ENCODE results near the gene PLIN5. TPM values are rescaled to one million over a fixed set of nuclear protein-coding genes. Genes with fewer than 3 reads are reported as not detected.

PLIN5 gene
- polyA plus RNA-seq, 1 donor (not counting 4 experiments of a cell fraction or from before 2014, with no cell fraction given), result not detected

GRCh38 chr19:4494691-4495064 lies 40.3 kb downstream of the PLIN5 start:
- no peaks in the 10 kb centered on the region for H3K9me1 ChIP-seq (ENCODE audit: control insufficient read depth, extremely low read depth, insufficient read depth, low read length)
- H3K27me3 ChIP-seq (ENCODE audit: control insufficient read depth, extremely low read depth, insufficient read depth, low read length), result no peaks in the 10 kb centered on the region
- H3K9me3 ChIP-seq (ENCODE audit: control insufficient read depth, low read depth, low read length), result no peaks in the 10 kb centered on the region
- H3K79me2 ChIP-seq (ENCODE audit: control insufficient read depth, insufficient read depth, low read length), result no peaks in the 10 kb centered on the region
- TF ChIP-seq CTCF (optimal IDR thresholded peaks at IDR 0.05 in 1 of 3, IDR thresholded peaks at IDR 0.05 in 1 of 3, conservative IDR thresholded peaks at IDR 0.05 in 1 of 3; ENCODE audit: extremely low read depth in 1 of 3, insufficient read depth in 2 of 3, low read length in 3 of 3), result no peak
- no peak for TF ChIP-seq EZH2 (IDR thresholded peaks at IDR 0.05; ENCODE audit: low read length)
- H3K4me1 ChIP-seq (ENCODE audit: control insufficient read depth, extremely low read depth, insufficient read depth, low read length), result no peaks in the 10 kb centered on the region
- no peaks in the 10 kb centered on the region for H4K20me1 ChIP-seq (ENCODE audit: control insufficient read depth, extremely low read depth, insufficient read depth, low read length)
- FAIRE-seq (no peak), DNase-seq (ENCODE audit: low read depth, low spot score) (no peak)
- no peak overlapping the region for H3K27ac ChIP-seq (ENCODE audit: control insufficient read depth, insufficient read depth, low read length)
- no peak overlapping the region for H3K9ac ChIP-seq (ENCODE audit: control insufficient read depth, extremely low read depth, insufficient read depth, low read length)
- dilution Hi-C loops (cut with MboI; ENCODE audit: extremely low pct_ligation_motif_present, low sequenced_read_pairs), result no loop called here
- no peak overlapping the region for H2AFZ ChIP-seq (ENCODE audit: control insufficient read depth, low read length)
- H3K4me3 ChIP-seq (ENCODE audit: control insufficient read depth in 2 of 3, extremely low read depth in 1 of 3, insufficient read depth in 2 of 3, low read depth in 1 of 3, low read length in 3 of 3), result no peak overlapping the region
- H3K36me3 ChIP-seq (ENCODE audit: control insufficient read depth in 2 of 2, extremely low read depth in 1 of 2, insufficient read depth in 2 of 2, low read length in 2 of 2), result peaks cover 12 to 19% of the 10 kb centered on the region in 2 experiments
- no peak overlapping the region for H3K4me2 ChIP-seq (ENCODE audit: control insufficient read depth, extremely low read depth, insufficient read depth, low read depth, low read length)

DNA sequence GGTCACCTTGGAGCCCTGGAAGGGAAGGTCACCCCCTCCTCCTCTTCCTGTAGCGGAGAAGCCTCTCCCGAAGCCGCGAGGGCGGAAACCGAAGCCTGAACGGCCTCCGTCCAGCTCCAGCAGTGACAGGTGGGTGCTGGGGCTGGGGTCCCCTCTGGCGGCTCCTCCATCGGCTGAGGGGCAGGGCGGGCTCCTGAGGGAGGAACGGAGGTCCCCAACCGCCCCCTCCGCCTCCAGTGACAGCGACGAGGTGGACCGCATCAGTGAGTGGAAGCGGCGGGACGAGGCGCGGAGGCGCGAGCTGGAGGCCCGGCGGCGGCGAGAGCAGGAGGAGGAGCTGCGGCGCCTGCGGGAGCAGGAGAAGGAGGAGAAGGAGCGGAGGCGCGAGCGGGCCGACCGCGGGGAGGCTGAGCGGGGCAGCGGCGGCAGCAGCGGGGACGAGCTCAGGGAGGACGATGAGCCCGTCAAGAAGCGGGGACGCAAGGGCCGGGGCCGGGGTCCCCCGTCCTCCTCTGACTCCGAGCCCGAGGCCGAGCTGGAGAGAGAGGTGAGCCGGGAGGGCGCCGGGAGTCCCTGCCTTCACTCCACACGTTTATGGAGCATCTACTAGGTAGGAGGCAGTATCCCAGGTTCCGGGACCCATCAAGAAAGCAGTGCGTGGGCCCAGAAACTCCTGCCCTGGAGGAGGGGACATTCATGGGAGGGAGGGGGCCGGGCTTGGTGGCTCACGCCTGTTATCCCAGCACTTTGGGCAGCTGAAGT lies 40.9 kb downstream of the PLIN5 start:
- H3K36me3 ChIP-seq (ENCODE audit: control insufficient read depth in 2 of 2, extremely low read depth in 1 of 2, insufficient read depth in 2 of 2, low read length in 2 of 2), result peaks cover 14 to 19% of the 10 kb centered on the region in 2 experiments
- TF ChIP-seq EZH2 (IDR thresholded peaks at IDR 0.05; ENCODE audit: low read length) (no peak), CTCF (optimal IDR thresholded peaks at IDR 0.05 in 1 of 3, IDR thresholded peaks at IDR 0.05 in 1 of 3, conservative IDR thresholded peaks at IDR 0.05 in 1 of 3; ENCODE audit: extremely low read depth in 1 of 3, insufficient read depth in 2 of 3, low read length in 3 of 3) (no peak)

More for the DNA sequence above, 40.9 kb downstream of the PLIN5 start:
- no peak overlapping the region for H3K27ac ChIP-seq (ENCODE audit: control insufficient read depth, insufficient read depth, low read length)
- FAIRE-seq (no peak), DNase-seq (ENCODE audit: low read depth, low spot score) (no peak)
- no peak overlapping the region for H3K4me3 ChIP-seq (ENCODE audit: control insufficient read depth in 2 of 3, extremely low read depth in 1 of 3, insufficient read depth in 2 of 3, low read depth in 1 of 3, low read length in 3 of 3)
- no peaks in the 10 kb centered on the region for H3K79me2 ChIP-seq (ENCODE audit: control insufficient read depth, insufficient read depth, low read length)
- H3K4me1 ChIP-seq (ENCODE audit: control insufficient read depth, extremely low read depth, insufficient read depth, low read length), result no peaks in the 10 kb centered on the region
- H3K27me3 ChIP-seq (ENCODE audit: control insufficient read depth, extremely low read depth, insufficient read depth, low read length), result no peaks in the 10 kb centered on the region
- dilution Hi-C loops (cut with MboI; ENCODE audit: extremely low pct_ligation_motif_present, low sequenced_read_pairs), result no loop called here
- H3K9ac ChIP-seq (ENCODE audit: control insufficient read depth, extremely low read depth, insufficient read depth, low read length), result no peak overlapping the region
- no peak overlapping the region for H2AFZ ChIP-seq (ENCODE audit: control insufficient read depth, low read length)
- no peaks in the 10 kb centered on the region for H3K9me3 ChIP-seq (ENCODE audit: control insufficient read depth, low read depth, low read length)
- H4K20me1 ChIP-seq (ENCODE audit: control insufficient read depth, extremely low read depth, insufficient read depth, low read length), result no peaks in the 10 kb centered on the region
- no peaks in the 10 kb centered on the region for H3K9me1 ChIP-seq (ENCODE audit: control insufficient read depth, extremely low read depth, insufficient read depth, low read length)
- H3K4me2 ChIP-seq (ENCODE audit: control insufficient read depth, extremely low read depth, insufficient read depth, low read depth, low read length), result no peak overlapping the region

Data from keratinocyte (primary cell).